IMR-90 (cell line): Measurements from ENCODE around the gene HAS3.
A peak's percentile ranks its signal among the peaks of the same experiment; 100 is the strongest.

Experiments used
- CHD1 ChIP-seq: IDR thresholded peaks from 2 replicates; pipeline ENCODE4 v1.6.1; 2012; ENCODE audit warnings: low read depth, low read length, improper control_type of control experiment
- CTCF ChIP-seq: conservative IDR thresholded peaks from 2 replicates; pipeline ENCODE4 v1.5.1; 2012; ENCODE audit warnings: mild to moderate bottlenecking, low read depth, low read length, improper control_type of control experiment
- POLR2A ChIP-seq: IDR thresholded peaks from 2 replicates; pipeline ENCODE4 v1.6.1; 2012; ENCODE audit warnings: mild to moderate bottlenecking, low read depth, low read length
- RCOR1 ChIP-seq: IDR thresholded peaks from 2 replicates; pipeline ENCODE4 v1.6.1; 2012; ENCODE audit warnings: mild to moderate bottlenecking, low read length, improper control_type of control experiment; ENCODE audit not compliant: insufficient replicate concordance
- USF2 ChIP-seq: fragments of 150-350 bp; IDR thresholded peaks from 2 replicates; pipeline ENCODE4 v1.6.1; 2017; ENCODE audit warnings: mild to moderate bottlenecking, antibody characterized with exemption, low read length, low read depth
- TF ChIP-seq, protein P1 (sequence below): fragments of 150-350 bp; IDR thresholded peaks from 2 replicates; pipeline ENCODE4 v1.6.1; 2016; ENCODE audit warnings: low read depth, mild to moderate bottlenecking, low read length, moderate library complexity, borderline replicate concordance

DNA sequence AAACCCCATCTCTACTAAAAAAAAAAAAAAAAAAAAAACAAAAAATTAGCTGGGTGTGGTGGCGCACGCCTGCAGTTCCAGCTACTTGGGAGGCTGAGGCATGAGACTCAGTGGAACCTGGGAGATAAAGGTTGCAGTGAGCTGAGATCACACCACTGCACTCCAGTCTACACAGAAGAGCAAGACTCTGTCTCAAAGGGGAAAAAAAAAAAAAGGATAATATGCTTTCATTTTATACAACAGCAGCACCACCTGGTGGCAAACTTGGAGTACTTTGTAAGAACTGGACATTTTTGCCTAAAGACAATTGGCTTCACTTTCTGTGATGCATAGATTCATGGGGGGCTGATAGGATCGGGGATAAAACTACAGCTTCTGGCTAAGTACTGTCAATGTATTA, 18.5 kb downstream of the HAS3 start:
- TF ChIP-seq CTCF (peak; percentile 81), CHD1 (no peak), POLR2A (0 out of 2 replicates have a peak, but pooled peaks have one; percentile 30), RCOR1 (no peak), USF2 (no peak)
- TF ChIP-seq, protein P1, sequence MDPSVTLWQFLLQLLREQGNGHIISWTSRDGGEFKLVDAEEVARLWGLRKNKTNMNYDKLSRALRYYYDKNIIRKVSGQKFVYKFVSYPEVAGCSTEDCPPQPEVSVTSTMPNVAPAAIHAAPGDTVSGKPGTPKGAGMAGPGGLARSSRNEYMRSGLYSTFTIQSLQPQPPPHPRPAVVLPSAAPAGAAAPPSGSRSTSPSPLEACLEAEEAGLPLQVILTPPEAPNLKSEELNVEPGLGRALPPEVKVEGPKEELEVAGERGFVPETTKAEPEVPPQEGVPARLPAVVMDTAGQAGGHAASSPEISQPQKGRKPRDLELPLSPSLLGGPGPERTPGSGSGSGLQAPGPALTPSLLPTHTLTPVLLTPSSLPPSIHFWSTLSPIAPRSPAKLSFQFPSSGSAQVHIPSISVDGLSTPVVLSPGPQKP, result no peak
